GM23338 (cell line): ENCODE data around the gene GPC5. TPM values are rescaled to one million over a fixed set of nuclear protein-coding genes. Genes with fewer than 3 reads are reported as not detected.
"Not testable (repeated sequence)": the region's sequence is repeated elsewhere in the genome, so short reads cannot be mapped to it uniquely, and the experiment has no call there.

Experiments
- ATAC-seq: fragments of 200-7000 bp; cut with Tn5 transposase; 3 replicates; pipeline ENCODE4 v1.9.1; 2020
- DNase-seq: peaks from one replicate; pipeline ENCODE4 v3.0.0-alpha.2; 2015; ENCODE audit warnings: low spot score
- H2AFZ ChIP-seq: fragments of 200-600 bp; sonication (generic); 2 replicates; pipeline ENCODE4 v1.8.0; 2016; ENCODE audit warnings: antibody characterized with exemption, mild to moderate bottlenecking, moderate library complexity
- H3F3A ChIP-seq: fragments of 200-600 bp; sonication (generic); replicated peaks from 2 replicates; pipeline ENCODE4 v1.8.0; 2017; ENCODE audit warnings: antibody characterized with exemption, mixed run types, low read depth
- H3K27ac ChIP-seq: fragments of 200-600 bp; sonication (generic); 2 replicates; pipeline ENCODE4 v1.6.1; 2016; ENCODE audit warnings: low read depth
- H3K27me3 ChIP-seq: fragments of 200-600 bp; sonication (generic); 2 replicates; pipeline ENCODE4 v1.8.0; 2016; ENCODE audit warnings: mild to moderate bottlenecking, mixed run types, moderate library complexity; ENCODE audit not compliant: insufficient read depth
- H3K36me3 ChIP-seq: fragments of 200-600 bp; sonication (generic); 2 replicates; pipeline ENCODE4 v1.8.0; 2016; ENCODE audit warnings: mild to moderate bottlenecking; ENCODE audit not compliant: insufficient read depth
- H3K4me1 ChIP-seq: fragments of 200-600 bp; sonication (generic); 2 replicates; pipeline ENCODE4 v1.8.0; 2016; ENCODE audit warnings: mild to moderate bottlenecking, moderate library complexity; ENCODE audit not compliant: insufficient read depth
- H3K4me2 ChIP-seq: fragments of 200-600 bp; sonication (generic); 2 replicates; pipeline ENCODE4 v1.7.1; 2017; ENCODE audit warnings: mixed run types
- H3K4me3 ChIP-seq: fragments of 200-600 bp; sonication (generic); 2 replicates; pipeline ENCODE4 v1.6.1; 2016; ENCODE audit warnings: mixed run types
- H3K79me2 ChIP-seq: fragments of 200-600 bp; sonication (generic); replicated peaks from 2 replicates; pipeline ENCODE4 v1.8.0; 2017; ENCODE audit warnings: mild to moderate bottlenecking; ENCODE audit not compliant: insufficient read depth
- H3K9me2 ChIP-seq: fragments of 200-600 bp; sonication (generic); 2 replicates; pipeline ENCODE4 v1.8.0; 2017; ENCODE audit not compliant: insufficient read depth
- H4K20me1 ChIP-seq: fragments of 200-600 bp; sonication (generic); replicated peaks from 2 replicates; pipeline ENCODE4 v1.8.0; 2017; ENCODE audit warnings: mild to moderate bottlenecking; ENCODE audit not compliant: insufficient read depth
- H3K27ac Mint-ChIP-seq: 2 replicates; pipeline ENCODE4 v1.8.0; 2020; ENCODE audit warnings: inconsistent platforms, mild to moderate bottlenecking, moderate library complexity, mixed read lengths
- H3K27me3 Mint-ChIP-seq: 3 replicates; pipeline ENCODE4 v1.8.0; 2022; ENCODE audit warnings: low read depth, mild to moderate bottlenecking, moderate library complexity, mixed read lengths, inconsistent platforms; ENCODE audit not compliant: insufficient read depth, poor library complexity
- H3K36me3 Mint-ChIP-seq: 3 replicates; pipeline ENCODE4 v1.8.0; 2021; ENCODE audit warnings: low read depth, mild to moderate bottlenecking, inconsistent platforms, moderate library complexity, mixed read lengths
- H3K4me1 Mint-ChIP-seq: 3 replicates; pipeline ENCODE4 v1.8.0; 2020; ENCODE audit warnings: mild to moderate bottlenecking, inconsistent platforms, mixed read lengths
- H3K4me3 Mint-ChIP-seq: 3 replicates; pipeline ENCODE4 v1.8.0; 2021; ENCODE audit warnings: moderate library complexity, mild to moderate bottlenecking, inconsistent platforms, mixed read lengths
- H3K9me3 Mint-ChIP-seq: 3 replicates; pipeline ENCODE4 v1.8.0; 2020; ENCODE audit warnings: moderate library complexity, mild to moderate bottlenecking, inconsistent platforms, mixed read lengths
- ETS1 ChIP-seq: IDR thresholded peaks from 2 replicates; pipeline ENCODE4 v1.6.1; 2016; ENCODE audit warnings: antibody characterized with exemption
- EZH2phosphoT487 ChIP-seq: fragments of 200-600 bp; sonication (generic); IDR thresholded peaks from one replicate; pipeline ENCODE4 v1.8.1; 2018; ENCODE audit warnings: antibody characterized with exemption; ENCODE audit not compliant: unreplicated experiment
- REST ChIP-seq: IDR thresholded peaks from one replicate; pipeline ENCODE4 v1.6.1; 2018; ENCODE audit warnings: antibody characterized with exemption; ENCODE audit not compliant: unreplicated experiment
- STAT1 ChIP-seq: IDR thresholded peaks from one replicate; pipeline ENCODE4 v1.6.1; 2016; ENCODE audit warnings: antibody characterized with exemption; ENCODE audit not compliant: unreplicated experiment
- ZNF331 ChIP-seq: fragments of 250-450 bp; sonication (Bioruptor Pico); IDR thresholded peaks from 2 replicates; pipeline ENCODE4 v1.5.0; 2020; ENCODE audit warnings: low read depth, mild to moderate bottlenecking, moderate library complexity
- polyA plus RNA-seq: library from polyadenylated mRNA; unstranded; fragments of >200 nt; fragmentation: Nextera tagmentation; extraction: Ambion mirVana; gene quantifications from 2 replicates; pipeline ENCODE4 v1.2.1, GENCODE V29; 2016
- total RNA-seq: library from RNA; depleted of rRNA; stranded (reverse); fragments of >200 nt; shearing (Covaris generic); gene quantifications from 2 replicates; pipeline ENCODE4 v1.2.3, GENCODE V29; 2014

GPC5 gene
- total and polyA plus RNA-seq, 2 experiments from 2014 or later: 0.95 to 1.1 TPM

- TF ChIP-seq REST: no peak
These were observed 498.1 kb downstream of the GPC5 start (continued) for GRCh38 chr13:91896547-91896946.

- H3K27ac ChIP-seq, H3K36me3 Mint-ChIP-seq, H3K9me2 ChIP-seq, H3K4me3 Mint-ChIP-seq, H3K9me3 Mint-ChIP-seq, H3K36me3 ChIP-seq, H2AFZ ChIP-seq, H3K27me3 ChIP-seq, H3K4me2 ChIP-seq, H4K20me1 ChIP-seq, H3K4me1 Mint-ChIP-seq, H3K79me2 ChIP-seq, H3F3A ChIP-seq, H3K27ac Mint-ChIP-seq, H3K4me1 ChIP-seq, ATAC-seq, H3K27me3 Mint-ChIP-seq, DNase-seq, H3K4me3 ChIP-seq: not testable (repeated sequence)
These were observed 500.6 kb downstream of the GPC5 start for GRCh38 chr13:91898986-91899385.

GRCh38 chr13:91902291-91902690, 503.9 kb downstream of the GPC5 start:
- H3F3A ChIP-seq: no peaks in the 10 kb centered on the region
- no peaks in the 10 kb centered on the region for H3K4me1 ChIP-seq
- no peaks in the 10 kb centered on the region for H3K36me3 ChIP-seq
- TF ChIP-seq ZNF331 (CRISPR knock-in tag) (no peak), REST (no peak), ETS1 (no peak), EZH2phosphoT487 (no peak), STAT1 (no peak)

More at GRCh38 chr13:91902291-91902690, 503.9 kb downstream of the GPC5 start:
- H3K27ac ChIP-seq: no peak overlapping the region
- H3K79me2 ChIP-seq: no peaks in the 10 kb centered on the region
- no peak overlapping the region for H3K4me3 ChIP-seq
- no peak overlapping the region for H3K27ac Mint-ChIP-seq
- no peak overlapping the region for H3K4me3 Mint-ChIP-seq
- H4K20me1 ChIP-seq: no peaks in the 10 kb centered on the region
- no peaks in the 10 kb centered on the region for H3K27me3 ChIP-seq
- H3K9me2 ChIP-seq: no peaks in the 10 kb centered on the region
- DNase-seq (no peak), ATAC-seq (no peak)
- no peaks in the 10 kb centered on the region for H3K36me3 Mint-ChIP-seq
- no peaks in the 10 kb centered on the region for H3K9me3 Mint-ChIP-seq
- H3K4me1 Mint-ChIP-seq: no peaks in the 10 kb centered on the region
- no peaks in the 10 kb centered on the region for H3K27me3 Mint-ChIP-seq
- H2AFZ ChIP-seq: no peak overlapping the region
- H3K4me2 ChIP-seq: no peak overlapping the region
